SK-N-SH (cell line): ENCODE results near the gene FBXL22. TPM values are rescaled to one million over a fixed set of nuclear protein-coding genes. Genes with fewer than 3 reads are reported as not detected.

Experiments
- CTCF ChIA-PET: fragments of 300-600, 350-600 bp; formaldehyde crosslinking; extraction: SDS; loops from one replicate; lab custom pipeline; 2021; lab: Yijun Ruan, JAX
- POLR2A ChIA-PET: fragments of 350-600 bp; sonication (Branson Sonifier 250); formaldehyde crosslinking; extraction: SDS; loops from one replicate; lab custom pipeline; 2020; ENCODE audit warnings: antibody characterized with exemption, inconsistent platforms; lab: Yijun Ruan, JAX
- DNase-seq: peaks from one replicate; pipeline ENCODE4 v3.0.0; 2012
- H2AFZ ChIP-seq: fragments of 200-600 bp; sonication (generic); 2 replicates; pipeline ENCODE4 v1.8.1; 2016; ENCODE audit warnings: antibody characterized with exemption, mild to moderate bottlenecking, low read depth
- H3F3A ChIP-seq: fragments of 200-600 bp; sonication (generic); replicated peaks from 2 replicates; pipeline ENCODE3; 2016; ENCODE audit warnings: antibody characterized with exemption, mild to moderate bottlenecking; ENCODE audit not compliant: insufficient read depth
- H3K27ac ChIP-seq, 2 experiments: fragments of 200-500 bp in 1 of 2; fragments of 200-600 bp in 1 of 2; sonication (Bioruptor generic) in 1 of 2; sonication (generic), shearing (Covaris generic) in 1 of 2; 2 replicates each; pipeline versions ENCODE4 v1.5.1 to v1.6.1; 2014 to 2016; ENCODE audit warnings: low read depth in 2 of 2, inconsistent platforms in 1 of 2, low read length in 1 of 2, mild to moderate bottlenecking in 1 of 2, mixed read lengths in 1 of 2
- H3K27me3 ChIP-seq: fragments of 200-600 bp; sonication (generic), shearing (Covaris generic); 2 replicates; pipeline ENCODE4 v1.6.1; 2016; ENCODE audit warnings: mixed run types; ENCODE audit not compliant: insufficient read depth
- H3K36me3 ChIP-seq, 2 experiments: fragments of 200-500 bp in 1 of 2; fragments of 200-600 bp in 1 of 2; sonication (Bioruptor generic) in 1 of 2; sonication (generic) in 1 of 2; replicated peaks in 1 of 2; 2 replicates each; pipeline versions ENCODE3 to v1.5.1; 2014 to 2016; ENCODE audit warnings: low read length in 1 of 2, mild to moderate bottlenecking in 1 of 2; ENCODE audit not compliant: insufficient read depth in 2 of 2, control insufficient read depth in 1 of 2
- H3K4me1 ChIP-seq, 2 experiments: fragments of 200-500 bp in 1 of 2; fragments of 200-600 bp in 1 of 2; sonication (Bioruptor generic) in 1 of 2; sonication (generic), shearing (Covaris generic) in 1 of 2; 2 replicates each; pipeline versions ENCODE4 v1.5.1 to v1.6.1; 2014 to 2016; ENCODE audit warnings: low read depth in 1 of 2, low read length in 1 of 2, mixed run types in 1 of 2; ENCODE audit not compliant: insufficient read depth in 2 of 2, control insufficient read depth in 1 of 2
- H3K4me2 ChIP-seq: fragments of 200-600 bp; sonication (generic), shearing (Covaris generic); 2 replicates; pipeline ENCODE4 v1.6.1; 2017; ENCODE audit warnings: mixed run types
- H3K4me3 ChIP-seq, 2 experiments: fragments of 200-500 bp in 1 of 2; fragments of 200-600 bp in 1 of 2; sonication (Bioruptor generic) in 1 of 2; sonication (generic), shearing (Covaris generic) in 1 of 2; 2 replicates each; pipeline versions ENCODE4 v1.5.1 to v1.8.1; 2014 to 2016; ENCODE audit warnings: low read depth in 2 of 2, inconsistent platforms in 1 of 2, low read length in 1 of 2, mild to moderate bottlenecking in 1 of 2, mixed read lengths in 1 of 2, moderate library complexity in 1 of 2
- H3K79me2 ChIP-seq: fragments of 200-600 bp; sonication (generic); 2 replicates; pipeline ENCODE4 v1.8.1; 2017; ENCODE audit warnings: mild to moderate bottlenecking; ENCODE audit not compliant: insufficient read depth
- H3K9ac ChIP-seq: fragments of 200-600 bp; sonication (generic); 2 replicates; pipeline ENCODE4 v1.6.1; 2017; ENCODE audit warnings: mixed run types
- H3K9me2 ChIP-seq: fragments of 200-600 bp; sonication (generic); 2 replicates; pipeline ENCODE4 v1.6.1; 2017; ENCODE audit warnings: mixed run types
- H3K9me3 ChIP-seq: fragments of 200-600 bp; sonication (generic); 2 replicates; pipeline ENCODE4 v1.6.1; 2017; ENCODE audit warnings: mixed run types, mild to moderate bottlenecking, moderate library complexity
- H4K20me1 ChIP-seq: fragments of 200-600 bp; sonication (generic); 2 replicates; pipeline ENCODE4 v1.6.1; 2017; ENCODE audit warnings: mild to moderate bottlenecking, mixed run types; ENCODE audit not compliant: insufficient read depth
- CTCF ChIP-seq: fragments of 200-600 bp; sonication (generic); IDR thresholded peaks from 2 replicates; pipeline ENCODE4 v1.6.1; 2017; ENCODE audit warnings: antibody characterized with exemption, mild to moderate bottlenecking, moderate library complexity
- EP300 ChIP-seq, 2 experiments: IDR thresholded peaks; 2 replicates each; pipeline versions ENCODE4 v1.4.0 to v1.6.1; 2012; ENCODE audit warnings: borderline replicate concordance in 1 of 2, low read depth in 1 of 2, low read length in 1 of 2
- EZH2phosphoT487 ChIP-seq: fragments of 200-600 bp; sonication (generic); IDR thresholded peaks from 2 replicates; pipeline ENCODE4 v1.6.1; 2017; ENCODE audit warnings: low read depth, mixed run types, mild to moderate bottlenecking, antibody characterized with exemption, moderate library complexity, borderline replicate concordance
- FOXJ3 ChIP-seq: sonication (generic); formaldehyde crosslinking; IDR thresholded peaks from 2 replicates; pipeline ENCODE4 v1.5.1; 2020; ENCODE audit warnings: mild to moderate bottlenecking, missing genetic modification reagents
- FOXM1 ChIP-seq: IDR thresholded peaks from 2 replicates; pipeline ENCODE4 v1.4.0; 2012; ENCODE audit warnings: low read depth, mild to moderate bottlenecking
- GATA2 ChIP-seq: sonication (generic); formaldehyde crosslinking; IDR thresholded peaks from 2 replicates; pipeline ENCODE4 v1.5.0; 2020; ENCODE audit warnings: mild to moderate bottlenecking, missing genetic modification reagents
- JUND ChIP-seq: IDR thresholded peaks from 2 replicates; pipeline ENCODE4 v1.4.0; 2012
- MAX ChIP-seq: IDR thresholded peaks from 2 replicates; pipeline ENCODE4 v1.4.0; 2012; ENCODE audit warnings: low read depth
- PBX3 ChIP-seq: IDR thresholded peaks from 2 replicates; pipeline ENCODE4; 2012
- RAD21 ChIP-seq: IDR thresholded peaks from 2 replicates; pipeline ENCODE4 v1.6.1; 2012; ENCODE audit warnings: mild to moderate bottlenecking, low read length
- RXRA ChIP-seq: IDR thresholded peaks from 2 replicates; pipeline ENCODE4 v1.4.0; 2012; ENCODE audit warnings: low read depth, mild to moderate bottlenecking, borderline replicate concordance
- SIN3A ChIP-seq: IDR thresholded peaks from 2 replicates; pipeline ENCODE4 v1.6.1; 2012; ENCODE audit warnings: low read depth, mild to moderate bottlenecking, low read length, moderate library complexity, borderline replicate concordance
- SMC3 ChIP-seq: IDR thresholded peaks from 2 replicates; pipeline ENCODE4 v1.6.1; 2012; ENCODE audit warnings: low read depth, low read length, improper control_type of control experiment
- TAF1 ChIP-seq: IDR thresholded peaks from 2 replicates; pipeline ENCODE4 v1.6.1; 2012; ENCODE audit warnings: low read depth, mild to moderate bottlenecking, low read length, moderate library complexity, borderline replicate concordance
- TCF12 ChIP-seq: IDR thresholded peaks from 2 replicates; pipeline ENCODE4 v1.4.0; 2012
- TEAD4 ChIP-seq: IDR thresholded peaks from 2 replicates; pipeline ENCODE4 v1.4.0; 2012; ENCODE audit warnings: mild to moderate bottlenecking, borderline replicate concordance; ENCODE audit not compliant: insufficient read depth
- WGBS: methylation state at CpG from one replicate; pipeline ENCODE4 v1.1.6; 2017; ENCODE audit warnings: low lambda C conversion rate; 5-methylcytosine and 5-hydroxymethylcytosine counted together
- polyA plus RNA-seq, 3 experiments: library from polyadenylated mRNA; depleted of rRNA; stranded (reverse); fragments of >200 nt; gene quantifications; 2 replicates each; pipeline ENCODE4 v1.2.3, GENCODE V29; 2012
- TF ChIP-seq, protein P1 (sequence below): IDR thresholded peaks from 2 replicates; pipeline ENCODE4 v1.6.1; 2012; ENCODE audit warnings: mild to moderate bottlenecking, low read depth, low read length, moderate library complexity
- TF ChIP-seq, protein P2 (sequence below): fragments of 150-350 bp; IDR thresholded peaks from 2 replicates; pipeline ENCODE4 v1.6.1; 2016; ENCODE audit warnings: mild to moderate bottlenecking, low read depth, low read length

FBXL22 gene
- polyA plus RNA-seq, 1 of the 3 experiments (the other 2 are of a cell fraction): 0.10 TPM

- TF ChIP-seq GATA2 (CRISPR knock-in tag) (no peak), TCF12 (no peak), JUND (no peak), FOXJ3 (CRISPR knock-in tag) (no peak), MAX (no peak), EZH2phosphoT487 (no peak), TEAD4 (no peak), PBX3 (no peak), SMC3 (no peak), FOXM1 (no peak), TAF1 (no peak), RAD21 (no peak), RXRA (no peak), SIN3A (no peak), EP300 (IDR thresholded peaks at IDR 0.05; ENCODE audit: borderline replicate concordance in 1 of 2, low read depth in 1 of 2, low read length in 1 of 2) (no peak), CTCF (no peak)
- TF ChIP-seq, protein P1, sequence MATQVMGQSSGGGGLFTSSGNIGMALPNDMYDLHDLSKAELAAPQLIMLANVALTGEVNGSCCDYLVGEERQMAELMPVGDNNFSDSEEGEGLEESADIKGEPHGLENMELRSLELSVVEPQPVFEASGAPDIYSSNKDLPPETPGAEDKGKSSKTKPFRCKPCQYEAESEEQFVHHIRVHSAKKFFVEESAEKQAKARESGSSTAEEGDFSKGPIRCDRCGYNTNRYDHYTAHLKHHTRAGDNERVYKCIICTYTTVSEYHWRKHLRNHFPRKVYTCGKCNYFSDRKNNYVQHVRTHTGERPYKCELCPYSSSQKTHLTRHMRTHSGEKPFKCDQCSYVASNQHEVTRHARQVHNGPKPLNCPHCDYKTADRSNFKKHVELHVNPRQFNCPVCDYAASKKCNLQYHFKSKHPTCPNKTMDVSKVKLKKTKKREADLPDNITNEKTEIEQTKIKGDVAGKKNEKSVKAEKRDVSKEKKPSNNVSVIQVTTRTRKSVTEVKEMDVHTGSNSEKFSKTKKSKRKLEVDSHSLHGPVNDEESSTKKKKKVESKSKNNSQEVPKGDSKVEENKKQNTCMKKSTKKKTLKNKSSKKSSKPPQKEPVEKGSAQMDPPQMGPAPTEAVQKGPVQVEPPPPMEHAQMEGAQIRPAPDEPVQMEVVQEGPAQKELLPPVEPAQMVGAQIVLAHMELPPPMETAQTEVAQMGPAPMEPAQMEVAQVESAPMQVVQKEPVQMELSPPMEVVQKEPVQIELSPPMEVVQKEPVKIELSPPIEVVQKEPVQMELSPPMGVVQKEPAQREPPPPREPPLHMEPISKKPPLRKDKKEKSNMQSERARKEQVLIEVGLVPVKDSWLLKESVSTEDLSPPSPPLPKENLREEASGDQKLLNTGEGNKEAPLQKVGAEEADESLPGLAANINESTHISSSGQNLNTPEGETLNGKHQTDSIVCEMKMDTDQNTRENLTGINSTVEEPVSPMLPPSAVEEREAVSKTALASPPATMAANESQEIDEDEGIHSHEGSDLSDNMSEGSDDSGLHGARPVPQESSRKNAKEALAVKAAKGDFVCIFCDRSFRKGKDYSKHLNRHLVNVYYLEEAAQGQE: no peak
- TF ChIP-seq, protein P2, sequence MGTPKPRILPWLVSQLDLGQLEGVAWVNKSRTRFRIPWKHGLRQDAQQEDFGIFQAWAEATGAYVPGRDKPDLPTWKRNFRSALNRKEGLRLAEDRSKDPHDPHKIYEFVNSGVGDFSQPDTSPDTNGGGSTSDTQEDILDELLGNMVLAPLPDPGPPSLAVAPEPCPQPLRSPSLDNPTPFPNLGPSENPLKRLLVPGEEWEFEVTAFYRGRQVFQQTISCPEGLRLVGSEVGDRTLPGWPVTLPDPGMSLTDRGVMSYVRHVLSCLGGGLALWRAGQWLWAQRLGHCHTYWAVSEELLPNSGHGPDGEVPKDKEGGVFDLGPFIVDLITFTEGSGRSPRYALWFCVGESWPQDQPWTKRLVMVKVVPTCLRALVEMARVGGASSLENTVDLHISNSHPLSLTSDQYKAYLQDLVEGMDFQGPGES: no peak
- no peak overlapping the region for H3K9ac ChIP-seq
- H3K27me3 ChIP-seq: no peaks in the 10 kb centered on the region
- H3K4me2 ChIP-seq: no peak overlapping the region
- H4K20me1 ChIP-seq: no peaks in the 10 kb centered on the region
- H3K9me2 ChIP-seq: no peaks in the 10 kb centered on the region
- H3K4me1 ChIP-seq: no peaks in the 10 kb centered on the region
- CTCF ChIA-PET: interaction anchor here (1.0 to 1.7 kb wide), 4 partner anchors 11 to 34 kb away, joined by 3 to 5 read pairs (median 4); no protein-coding TSS in a partner anchor
- DNase-seq: no peak
- H3F3A ChIP-seq: no peaks in the 10 kb centered on the region
- peaks cover 48 to 66% of the 10 kb centered on the region in 2 experiments for H3K36me3 ChIP-seq
- H3K79me2 ChIP-seq: no peaks in the 10 kb centered on the region
- no peak overlapping the region for H3K4me3 ChIP-seq
- POLR2A ChIA-PET: no interaction called here
- no peak overlapping the region for H2AFZ ChIP-seq
- no peaks in the 10 kb centered on the region for H3K9me3 ChIP-seq
- no peak overlapping the region for H3K27ac ChIP-seq
- 94% methylated on average over 7 of the region's 7 CpGs for WGBS
Observed at GRCh38 chr15:63630036-63630751, 33.0 kb downstream of the FBXL22 start.
